OCI-LY3 (cell line): ENCODE data around the gene LITAFD.

ENCODE experiments used
- CTCF ChIP-seq: fragments of 200-600, 300-600 bp; sonication (generic); IDR thresholded peaks from 2 replicates; pipeline ENCODE4 v1.5.1; 2014; ENCODE audit warnings: antibody characterized with exemption, low read length, low read depth
- EZH2phosphoT487 ChIP-seq: fragments of 200-600 bp; shearing (Covaris generic); IDR thresholded peaks from 2 replicates; pipeline ENCODE4 v1.6.1; 2018; ENCODE audit warnings: antibody characterized with exemption, mixed run types, low read depth

- TF ChIP-seq CTCF (no peak), EZH2phosphoT487 (no peak)
Observed at GRCh38 chr16:8859913-8860881, 22.0 kb upstream of the LITAFD start.
